Heart right ventricle (tissue), 16 donors: Measurements from ENCODE around the gene RAB40B. TPM values are rescaled to one million over a fixed set of nuclear protein-coding genes. Genes with fewer than 3 reads are reported as not detected.

Experiments
- ATAC-seq, 8 donors: fragments of 200-7000 bp; cut with Tn5 transposase; one replicate each; pipeline ENCODE4 v1.9.1; 2020; ENCODE audit warnings: mild to moderate bottlenecking in 8 of 8, moderate library complexity in 8 of 8, moderate number of reproducible peaks in 1 of 8
- DNase-seq, 2 donors: peaks; one replicate each; pipeline ENCODE4 v3.0.0-alpha.2; 2020
- H3K27ac ChIP-seq, 10 donors: fragments of 200-600 bp; sonication (generic) in 2 of 10; one replicate each; pipeline versions ENCODE4 v1.5.0 to v1.8.0; 2020 to 2022; ENCODE audit warnings: mild to moderate bottlenecking in 3 of 10
- H3K27me3 ChIP-seq, 7 donors: fragments of 200-600 bp; one replicate each; pipeline ENCODE4 v1.8.0; 2021 to 2022; ENCODE audit warnings: mild to moderate bottlenecking in 2 of 7
- H3K36me3 ChIP-seq, 9 donors: fragments of 200-600 bp; sonication (generic) in 1 of 9; one replicate each; pipeline versions ENCODE4 v1.5.0 to v1.8.0; 2020 to 2022; ENCODE audit warnings: mild to moderate bottlenecking in 2 of 9
- H3K4me1 ChIP-seq, 9 donors: fragments of 200-600 bp; sonication (generic) in 1 of 9; one replicate each; pipeline versions ENCODE4 v1.5.0 to v1.8.0; 2020 to 2022; ENCODE audit warnings: mild to moderate bottlenecking in 4 of 9
- H3K4me3 ChIP-seq, 10 donors: fragments of 200-600 bp; sonication (generic) in 2 of 10; one replicate each; pipeline versions ENCODE4 v1.5.0 to v1.8.0; 2020 to 2022; ENCODE audit warnings: mild to moderate bottlenecking in 7 of 10, moderate library complexity in 2 of 10
- H3K9me3 ChIP-seq, 11 donors: fragments of 200-600 bp in 10 of 11; sonication (generic) in 2 of 11; one replicate each; pipeline versions ENCODE4 v1.5.0 to v1.8.0; 2013 to 2022; ENCODE audit warnings: mild to moderate bottlenecking in 2 of 11, control low read depth in 1 of 11, moderate library complexity in 1 of 11
- WGBS, 2 donors: extraction: QIAGEN DNeasy Blood & Tissue Kit; methylation state at CpG; one replicate each; pipeline ENCODE4 v1.1.7; 2013; ENCODE audit warnings: inconsistent platforms in 1 of 2; 5-methylcytosine and 5-hydroxymethylcytosine counted together
- intact Hi-C, 10 donors: fragments of 100-400 bp; cut with DNase I; formaldehyde crosslinking; loops; one replicate each; pipeline versions ENCODE4 v1.11.1 to v1.14.2; 2022
- polyA plus RNA-seq, 2 donors: library from polyadenylated mRNA; stranded (reverse); fragments of 200-250 nt; gene quantifications; one replicate each; pipeline ENCODE4 v1.2.3, GENCODE V29; 2013
- total RNA-seq, 10 donors: library from RNA; stranded (reverse); fragmentation: NEBNext Ultra II Directional in 3 of 10; extraction: Animal tissue kit (Norgen Biotek cat#: 25700) in 3 of 10; gene quantifications; one replicate each; pipeline versions ENCODE4 v1.2.1 to v1.2.4, GENCODE V29; 2021 to 2023
- TF ChIP-seq, protein P1 (sequence below), 9 donors: fragments of 200-600 bp; sonication (generic) in 2 of 9; IDR thresholded peaks; one replicate each; pipeline versions ENCODE4 v1.5.0 to v1.8.0; 2021 to 2022; ENCODE audit warnings: antibody characterized with exemption in 9 of 9, mild to moderate bottlenecking in 5 of 9, moderate library complexity in 1 of 9
- donor health status: Arrhythmogenic right ventricular cardiomyopathy.
- donor health status: ischemic (EF 13 %, LVEDD 7.1; RV severe dilation, severe dysfunction).
- donor health status: healthy with polysubstance abuse.
- donor health status: DM: no; HTN: yes; CAD: no.
- donor health status: DM: no; HTN: no; CAD: no.
- donor health status: ischemic (EF 25% LVEDD 6.9; RV normal size, moderate dysfunction).
- donor health status: ischemic (EF 25% LVEDD 5.7; RV mildly dilated, moderate dysfunction).
- donor health status: healthy.
- donor health status: DM: yes; HTN: yes; CAD: no.
- donor health status: Ischemic cardiomyopathy.
- donor health status: ischemic (EF 35%, LVEDD 5.7; RV mildly dilated, moderate dysfunction).
- donor health status: nonischemic (EF 11% LVEDD 7.7; RV severe dilation, severe dysfunction).
- donor health status: DM: yes; HTN: yes; CAD: no.
- donor health status: PGD.
- donor health status: ischemic (EF 29% LVEDD 5.4; RV normal size, mild dysfunction).
- donor health status: nonischemic (EF 23%, LVEDD 6.1; RV moderate dilation, normal function).

Gene RAB40B
- total and polyA plus RNA-seq, 12 donors, result 8.0 to 42.4 (median 20.4) TPM

- Histone ChIP-seq H3K4me3 (no peak overlapping the region), H3K27ac (peak overlapping the region in 8 of 10 donors; percentile 47 to 83 (median 70)), H3K27me3 (no peaks in the 10 kb centered on the region), H3K4me1 (peaks cover 0 to 21% (median 11%) of the 10 kb centered on the region in 9 donors), H3K36me3 (peaks cover 0 to 41% (median 5%) of the 10 kb centered on the region in 9 donors), H3K9me3 (no peaks in the 10 kb centered on the region)
- TF ChIP-seq, protein P1, sequence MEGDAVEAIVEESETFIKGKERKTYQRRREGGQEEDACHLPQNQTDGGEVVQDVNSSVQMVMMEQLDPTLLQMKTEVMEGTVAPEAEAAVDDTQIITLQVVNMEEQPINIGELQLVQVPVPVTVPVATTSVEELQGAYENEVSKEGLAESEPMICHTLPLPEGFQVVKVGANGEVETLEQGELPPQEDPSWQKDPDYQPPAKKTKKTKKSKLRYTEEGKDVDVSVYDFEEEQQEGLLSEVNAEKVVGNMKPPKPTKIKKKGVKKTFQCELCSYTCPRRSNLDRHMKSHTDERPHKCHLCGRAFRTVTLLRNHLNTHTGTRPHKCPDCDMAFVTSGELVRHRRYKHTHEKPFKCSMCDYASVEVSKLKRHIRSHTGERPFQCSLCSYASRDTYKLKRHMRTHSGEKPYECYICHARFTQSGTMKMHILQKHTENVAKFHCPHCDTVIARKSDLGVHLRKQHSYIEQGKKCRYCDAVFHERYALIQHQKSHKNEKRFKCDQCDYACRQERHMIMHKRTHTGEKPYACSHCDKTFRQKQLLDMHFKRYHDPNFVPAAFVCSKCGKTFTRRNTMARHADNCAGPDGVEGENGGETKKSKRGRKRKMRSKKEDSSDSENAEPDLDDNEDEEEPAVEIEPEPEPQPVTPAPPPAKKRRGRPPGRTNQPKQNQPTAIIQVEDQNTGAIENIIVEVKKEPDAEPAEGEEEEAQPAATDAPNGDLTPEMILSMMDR (IDR thresholded peaks at IDR 0.05), result no peak
- intact Hi-C loops, result loop anchor here in 3 of 10 donors (10.0 kb wide), 2 partner anchors 51 to 101 kb away; partner anchors contain the start of gene TBCD (in 1 of the 3)
- no peak for ATAC-seq
- WGBS, 2 donors, result 81 to 82% methylated on average over 30 of the region's 30 CpGs
- no peak for DNase-seq
These were observed 44.6 kb downstream of the RAB40B start for GRCh38 chr17:82653651-82654528.

- intact Hi-C loops, result loop anchor here in 3 of 10 donors (10.0 kb wide), 2 partner anchors 54 to 104 kb away; partner anchors contain the start of gene TBCD (in 1 of the 3)
- peaks cover 0 to 10% (median 0%) of the 10 kb centered on the region in 9 donors for H3K36me3 ChIP-seq
- H3K4me1 ChIP-seq, result peaks cover 2 to 39% (median 29%) of the 10 kb centered on the region in 9 donors
- TF ChIP-seq, protein P1 (IDR thresholded peaks at IDR 0.05), result no peak
- ATAC-seq, result no peak
- no peak for DNase-seq
- no peaks in the 10 kb centered on the region for H3K27me3 ChIP-seq
- no peak overlapping the region for H3K4me3 ChIP-seq
- H3K27ac ChIP-seq, result no peak overlapping the region
- WGBS, 2 donors, result 56 to 67% methylated on average over 10 of the region's 10 CpGs
- H3K9me3 ChIP-seq, result no peaks in the 10 kb centered on the region
These were observed 47.8 kb downstream of the RAB40B start for GRCh38 chr17:82650723-82651122.

DNA sequence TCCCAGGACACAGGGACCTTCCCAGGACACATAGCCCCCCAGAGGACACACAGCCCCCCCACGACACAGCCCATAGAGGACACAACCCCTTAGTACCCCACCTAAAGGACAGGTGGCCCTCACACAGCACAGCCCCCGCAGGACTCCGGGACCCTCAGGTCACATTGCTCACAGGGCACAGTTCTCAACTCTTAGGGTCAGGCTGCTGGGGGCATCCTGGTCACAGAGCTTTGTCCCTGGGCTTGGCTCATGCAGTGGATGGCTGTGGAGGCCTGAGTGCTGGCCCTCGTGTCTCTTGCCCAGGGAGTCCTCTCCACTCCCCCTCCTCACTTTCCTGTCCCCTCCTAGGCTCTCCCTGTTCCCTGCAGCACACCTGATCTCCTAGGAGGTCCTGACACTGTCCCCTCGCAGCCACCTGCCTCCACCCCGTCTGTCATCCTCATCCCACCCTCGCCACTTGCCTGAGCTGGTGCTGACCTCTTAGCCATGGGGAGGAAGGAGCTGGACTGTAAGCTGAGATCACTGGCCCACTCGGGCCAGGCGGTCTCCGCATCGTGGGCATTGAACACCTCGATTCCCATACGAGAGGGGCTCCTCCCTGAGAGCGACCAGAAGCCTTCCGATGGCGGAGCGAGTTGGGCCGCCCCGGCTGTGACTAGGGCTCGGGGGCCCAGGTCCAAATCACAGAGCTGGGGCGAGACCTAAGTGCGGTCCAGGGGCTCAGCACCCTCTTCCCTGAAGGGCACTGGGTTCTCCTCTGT is 48.8 kb downstream of the RAB40B start:
- Histone ChIP-seq H3K27ac (peak overlapping the region in 1 of 10 donors; percentile 41), H3K4me1 (peaks cover 2 to 41% (median 31%) of the 10 kb centered on the region in 9 donors), H3K4me3 (no peak overlapping the region), H3K27me3 (no peaks in the 10 kb centered on the region), H3K36me3 (peaks cover 0 to 4% (median 0%) of the 10 kb centered on the region in 9 donors), H3K9me3 (no peaks in the 10 kb centered on the region)
- 87 to 90% methylated on average over 22 of the region's 22 CpGs for WGBS, 2 donors
- TF ChIP-seq, protein P1 (IDR thresholded peaks at IDR 0.05), result no peak
- DNase-seq (no peak), ATAC-seq (no peak)
- intact Hi-C loops, result loop anchor here in 6 of 10 donors (5.0 to 10.0 kb wide), 5 partner anchors 47 to 105 kb away; partner anchors contain the start of genes FN3KRP (in 1 of the 6) and TBCD (in 1 of the 6)
